Measurements from ENCODE around the gene KIF26B. TPM values are rescaled to one million over a fixed set of nuclear protein-coding genes. Genes with fewer than 3 reads are reported as not detected.

Gene KIF26B
- polyA plus RNA-seq, 1 donor from 2014 or later = 6.3 TPM

- TF ChIP-seq REST (IDR thresholded peaks at IDR 0.05; ENCODE audit: borderline replicate concordance) (no peak), EZH2 (IDR thresholded peaks at IDR 0.05; ENCODE audit: borderline replicate concordance, insufficient read depth, low read length, poor library complexity, severe bottlenecking) (no peak), CTCF (IDR thresholded peaks at IDR 0.05; ENCODE audit: poor library complexity, severe bottlenecking) (no peak), MXI1 (conservative IDR thresholded peaks at IDR 0.05; ENCODE audit: poor library complexity, severe bottlenecking) (no peak), EP300 (conservative IDR thresholded peaks at IDR 0.05; ENCODE audit: poor library complexity, severe bottlenecking) (no peak), SMC3 (conservative IDR thresholded peaks at IDR 0.05; ENCODE audit: poor library complexity) (no peak), TAF1 (IDR thresholded peaks at IDR 0.05; ENCODE audit: low read depth) (no peak), RAD21 (conservative IDR thresholded peaks at IDR 0.05) (no peak), POLR2AphosphoS5 (IDR thresholded peaks at IDR 0.05) (no peak)
- no peak overlapping the region for H3K4me3 ChIP-seq (ENCODE audit: low read length)
- no peaks in the 10 kb centered on the region for H3K27me3 ChIP-seq (ENCODE audit: insufficient read depth, low read depth, low read length)
- H3K36me3 ChIP-seq (ENCODE audit: insufficient read depth, low read length) = no peaks in the 10 kb centered on the region
- no peaks in the 10 kb centered on the region for H3K9me3 ChIP-seq (ENCODE audit: low read length)
- no peaks in the 10 kb centered on the region for H3K9me2 ChIP-seq (ENCODE audit: insufficient read depth, low read length)
- H3K9ac ChIP-seq (ENCODE audit: low read length) = no peak overlapping the region
- H3K27ac ChIP-seq (ENCODE audit: low read length) = no peak overlapping the region
- no peaks in the 10 kb centered on the region for H3K79me2 ChIP-seq (replicated peaks; ENCODE audit: insufficient read depth, low read length)
- no peak overlapping the region for H3K4me2 ChIP-seq (ENCODE audit: low read length)
- H3F3A ChIP-seq (ENCODE audit: insufficient read depth, low read length, poor library complexity, severe bottlenecking) = no peaks in the 10 kb centered on the region
- no peak overlapping the region for H2AFZ ChIP-seq (ENCODE audit: low read depth, low read length)
- no peaks in the 10 kb centered on the region for H4K20me1 ChIP-seq (ENCODE audit: insufficient read depth)
Observed at GRCh38 chr1:245686006-245686405, 531.2 kb downstream of the KIF26B start.

- TF ChIP-seq CTCF (IDR thresholded peaks at IDR 0.05; ENCODE audit: poor library complexity, severe bottlenecking) (no peak), REST (IDR thresholded peaks at IDR 0.05; ENCODE audit: borderline replicate concordance) (no peak), TAF1 (IDR thresholded peaks at IDR 0.05; ENCODE audit: low read depth) (no peak), POLR2AphosphoS5 (IDR thresholded peaks at IDR 0.05) (no peak), SMC3 (conservative IDR thresholded peaks at IDR 0.05; ENCODE audit: poor library complexity) (no peak), RAD21 (conservative IDR thresholded peaks at IDR 0.05) (no peak), MXI1 (conservative IDR thresholded peaks at IDR 0.05; ENCODE audit: poor library complexity, severe bottlenecking) (no peak), EP300 (conservative IDR thresholded peaks at IDR 0.05; ENCODE audit: poor library complexity, severe bottlenecking) (no peak), EZH2 (IDR thresholded peaks at IDR 0.05; ENCODE audit: borderline replicate concordance, insufficient read depth, low read length, poor library complexity, severe bottlenecking) (no peak)
- Histone ChIP-seq H3K9ac (ENCODE audit: low read length) (no peak overlapping the region), H3K4me3 (ENCODE audit: low read length) (no peak overlapping the region), H3K36me3 (ENCODE audit: insufficient read depth, low read length) (no peaks in the 10 kb centered on the region), H4K20me1 (ENCODE audit: insufficient read depth) (no peaks in the 10 kb centered on the region), H3K27ac (ENCODE audit: low read length) (no peak overlapping the region), H3K9me3 (ENCODE audit: low read length) (no peaks in the 10 kb centered on the region), H2AFZ (ENCODE audit: low read depth, low read length) (no peak overlapping the region), H3K9me2 (ENCODE audit: insufficient read depth, low read length) (no peaks in the 10 kb centered on the region), H3F3A (ENCODE audit: insufficient read depth, low read length, poor library complexity, severe bottlenecking) (no peaks in the 10 kb centered on the region), H3K4me2 (ENCODE audit: low read length) (no peak overlapping the region), H3K27me3 (ENCODE audit: insufficient read depth, low read depth, low read length) (no peaks in the 10 kb centered on the region), H3K79me2 (replicated peaks; ENCODE audit: insufficient read depth, low read length) (no peaks in the 10 kb centered on the region)
Observed at GRCh38 chr1:245686446-245687030, 531.8 kb downstream of the KIF26B start.

Data from neural cell (in vitro differentiated cells).